SH-SY5Y (cell line): ENCODE measurements around the gene CSE1L.

ENCODE experiments used
- GATA2 ChIP-seq: IDR thresholded peaks from 2 replicates; pipeline ENCODE4 v1.6.1; 2011; ENCODE audit warnings: mild to moderate bottlenecking, low read depth, low read length
- GATA3 ChIP-seq: IDR thresholded peaks from 2 replicates; pipeline ENCODE4 v1.6.1; 2011; ENCODE audit warnings: low read depth, mild to moderate bottlenecking, low read length, moderate library complexity

DNA sequence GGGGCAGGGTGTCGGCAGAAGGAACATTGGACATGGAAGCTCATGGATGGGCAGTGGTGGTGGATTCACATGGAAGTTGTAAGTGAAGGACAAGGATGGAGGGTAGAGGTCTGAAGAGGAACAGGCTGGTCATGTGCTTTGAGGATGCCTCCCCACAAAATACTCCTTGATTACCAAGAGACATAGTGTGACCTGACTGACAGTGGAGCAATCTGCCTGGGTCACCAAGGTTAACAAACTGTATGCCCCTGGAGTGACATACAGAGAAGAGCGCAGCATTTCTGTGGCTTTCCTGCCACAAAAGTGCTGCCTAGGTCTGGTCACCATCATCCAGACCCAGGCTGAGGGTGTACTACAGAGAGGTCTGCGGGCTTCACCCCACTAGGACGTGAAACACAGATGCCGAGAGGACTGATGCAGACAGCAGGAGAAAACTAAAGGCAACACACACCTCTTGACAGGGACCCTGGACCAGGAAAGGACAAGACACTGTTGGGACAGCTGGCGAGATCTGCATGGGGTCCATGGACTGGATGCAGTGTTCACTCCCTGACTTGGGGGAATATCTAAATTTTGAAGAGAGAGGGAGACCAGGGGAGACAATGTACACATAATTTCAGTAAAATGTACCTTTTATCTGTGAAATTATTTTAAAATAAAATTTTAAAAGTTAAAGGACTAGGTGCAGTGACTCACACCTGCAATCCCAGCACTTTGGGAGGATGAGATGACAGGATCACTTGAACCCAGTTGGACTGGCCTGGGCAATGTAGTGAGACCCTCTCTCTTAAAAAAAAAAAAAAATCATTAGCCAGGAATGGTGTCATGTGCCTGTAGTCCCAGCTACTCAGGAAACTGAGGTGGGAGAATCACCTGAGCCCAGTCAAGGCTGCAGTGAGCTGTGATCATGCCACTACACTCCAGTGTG lies 64.9 kb downstream of the CSE1L start:
- no peak for TF ChIP-seq GATA2
- TF ChIP-seq GATA3, result no peak
